GM12878 (cell line): ENCODE measurements around the gene EHD2.

Experiments
- ATF7 ChIP-seq: fragments of 450-650 bp; IDR thresholded peaks from 2 replicates; pipeline ENCODE4 v1.6.1; 2016; ENCODE audit warnings: low read depth, mild to moderate bottlenecking
- EP300 ChIP-seq, 2 experiments: fragments of 150-350 bp in 1 of 2; IDR thresholded peaks; 2 replicates each; pipeline ENCODE4 v1.6.1; 2011 to 2012; ENCODE audit warnings: low read depth in 2 of 2, low read length in 2 of 2, borderline replicate concordance in 1 of 2, improper control_type of control experiment in 1 of 2, inconsistent platforms in 1 of 2; ENCODE audit not compliant: control insufficient read depth in 1 of 2
- JUNB ChIP-seq: IDR thresholded peaks from 2 replicates; pipeline ENCODE4 v1.6.1; 2016; ENCODE audit warnings: antibody characterized with exemption, mild to moderate bottlenecking

- no peak for TF ChIP-seq ATF7
- TF ChIP-seq JUNB = no peak
- TF ChIP-seq EP300 (IDR thresholded peaks at IDR 0.05; ENCODE audit: borderline replicate concordance in 1 of 2, control insufficient read depth in 1 of 2, low read depth in 2 of 2, low read length in 2 of 2) = no peak
These were observed 73.3 kb downstream of the EHD2 start for GRCh38 chr19:47786566-47786965.
